HG03135 (cell line): Measurements from ENCODE around the gene GTF2A1L.

Experiments
- ATAC-seq: cut with Tn5 transposase; IDR thresholded peaks from one replicate; pipeline ENCODE4 v1.9.1; 2021; ENCODE audit warnings: mild to moderate bottlenecking, moderate library complexity; ENCODE audit not compliant: unreplicated experiment

Gene GTF2A1L

GRCh38 chr2:48728840-48729239 is 111.2 kb downstream of the GTF2A1L start:
- ATAC-seq = no peak
